Measurements from ENCODE around the gene TARBP1. TPM values are rescaled to one million over a fixed set of nuclear protein-coding genes. Genes with fewer than 3 reads are reported as not detected.

Gene TARBP1
- total and polyA plus RNA-seq, 3 experiments from 2014 or later = 15.0 to 36.4 (median 34.8) TPM

DNA sequence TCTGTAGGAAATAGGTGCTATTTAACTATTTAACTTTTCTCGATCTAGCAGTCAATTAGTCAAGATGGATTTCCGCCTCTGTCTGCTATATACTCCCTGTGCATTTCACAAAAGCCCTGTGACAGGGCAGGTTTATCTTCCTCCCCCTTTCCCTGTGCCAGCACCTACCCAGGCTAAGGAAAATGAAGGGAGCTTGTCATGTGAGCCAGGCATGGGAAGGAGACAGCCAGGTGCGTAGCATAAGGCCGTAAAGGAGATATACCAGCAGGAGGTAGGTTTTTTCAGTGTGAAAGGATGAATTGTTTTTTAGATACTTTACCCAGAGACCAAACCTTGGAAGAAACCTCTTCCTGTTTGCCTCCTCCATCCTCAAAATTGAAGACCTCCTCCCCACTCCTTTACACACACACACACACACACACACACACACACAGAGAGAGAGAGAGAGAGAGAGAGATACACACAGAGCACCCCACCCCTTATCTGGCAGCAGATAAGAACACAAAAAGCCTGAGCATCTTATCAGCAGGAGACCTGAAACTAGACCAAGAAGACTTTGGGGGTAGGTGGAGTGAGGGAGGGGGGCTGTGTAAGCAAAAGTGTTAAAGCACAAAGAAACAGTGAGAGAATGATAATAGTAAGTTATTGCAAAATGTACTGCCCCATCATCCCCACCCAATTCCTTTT, 12.0 kb upstream of the TARBP1 start:
- Histone ChIP-seq H3K4me1 (ENCODE audit: insufficient read depth, low read length) (peaks cover 8% of the 10 kb centered on the region), H3K36me3 (ENCODE audit: insufficient read depth, low read length) (no peaks in the 10 kb centered on the region), H3K4me3 (ENCODE audit: low read length) (no peak overlapping the region), H3K9me3 (ENCODE audit: low read length) (no peaks in the 10 kb centered on the region), H3K27me3 (ENCODE audit: insufficient read depth, low read length, poor library complexity, severe bottlenecking) (no peaks in the 10 kb centered on the region), H3K27ac (ENCODE audit: low read depth, low read length) (no peak overlapping the region)
- Mint-ChIP-seq H3K9me3 (no peaks in the 10 kb centered on the region), H3K36me3 (no peaks in the 10 kb centered on the region), H3K27me3 (peaks cover 1 to 15% of the 10 kb centered on the region in 2 donors), H3K27ac (no peak overlapping the region), H3K4me1 (peaks cover 2 to 11% (median 5%) of the 10 kb centered on the region in 3 donors), H3K4me3 (no peak overlapping the region)
- no peak for DNase-seq
- CTCF ChIA-PET = interaction anchor here (2.2 kb wide), 1 partner anchor 9 kb away, joined by 10 read pairs; no protein-coding TSS in a partner anchor
- POLR2A ChIA-PET = interaction anchor here (0.8 kb wide), 1 partner anchor 266 kb away, joined by 3 read pairs; no protein-coding TSS in a partner anchor

DNA sequence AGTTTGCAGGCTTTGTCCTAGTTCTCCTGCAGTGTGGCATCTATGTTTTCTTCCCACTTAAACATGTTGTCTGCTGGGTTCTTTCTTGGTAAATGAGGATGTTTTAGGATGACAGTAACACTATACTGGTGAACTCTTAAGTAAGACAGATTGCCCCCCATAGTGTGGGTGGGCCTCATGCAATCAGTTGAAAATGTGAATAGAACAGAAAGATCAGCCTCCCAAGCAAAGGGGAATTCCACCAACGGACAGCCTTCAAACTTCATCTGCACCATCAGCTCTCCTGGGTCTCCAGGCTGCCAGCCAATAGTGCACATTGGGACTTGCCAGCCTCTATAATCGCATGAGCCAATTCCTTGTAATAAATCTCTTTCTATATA, 10.7 kb upstream of the TARBP1 start:
- DNase-seq = no peak
- POLR2A ChIA-PET = no interaction called here

DNA sequence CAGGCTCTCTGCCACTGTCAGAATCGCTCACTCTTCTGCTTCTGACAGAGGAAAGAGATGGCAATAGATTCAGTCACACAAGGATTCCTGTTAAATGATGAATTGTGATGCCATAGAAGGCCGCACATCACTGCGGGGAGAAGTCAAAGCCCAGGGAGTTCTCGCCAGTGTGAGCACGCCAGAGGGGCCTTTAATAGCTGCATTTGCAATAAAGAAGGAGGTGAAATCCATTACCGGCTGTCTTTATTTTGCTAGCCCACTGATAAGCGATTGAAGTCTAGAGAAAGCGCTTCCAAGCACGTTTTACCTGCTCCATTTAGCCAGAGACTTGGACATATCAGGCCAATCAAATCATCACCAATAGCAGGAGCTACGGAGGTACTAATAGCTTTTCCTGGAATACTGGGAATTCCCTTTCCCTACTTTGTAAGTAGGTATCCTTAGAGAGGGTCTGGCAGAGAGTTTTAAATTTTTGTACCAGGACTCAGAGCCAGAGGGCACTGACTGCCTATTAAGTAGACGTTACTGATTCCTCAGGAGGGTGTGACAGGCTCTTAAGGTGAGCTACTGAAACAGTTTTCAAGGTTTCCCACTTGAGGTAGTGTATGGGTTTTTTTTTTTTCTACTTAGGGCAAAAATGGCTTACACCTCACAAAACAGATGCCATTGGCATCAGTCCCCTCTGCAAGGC, 10.2 kb upstream of the TARBP1 start:
- no peak for DNase-seq
- Histone ChIP-seq H3K9me3 (ENCODE audit: low read length) (no peaks in the 10 kb centered on the region), H3K4me1 (ENCODE audit: insufficient read depth, low read length) (peaks cover 8% of the 10 kb centered on the region), H3K36me3 (ENCODE audit: insufficient read depth, low read length) (no peaks in the 10 kb centered on the region), H3K4me3 (ENCODE audit: low read length) (no peak overlapping the region), H3K27me3 (ENCODE audit: insufficient read depth, low read length, poor library complexity, severe bottlenecking) (no peaks in the 10 kb centered on the region), H3K27ac (ENCODE audit: low read depth, low read length) (no peak overlapping the region)
- CTCF ChIA-PET = interaction anchor here (1.0 to 2.2 kb wide), 2 partner anchors 10 to 11 kb away, joined by 3 to 10 read pairs; partner anchors contain the start of gene TARBP1
- Mint-ChIP-seq H3K9me3 (no peaks in the 10 kb centered on the region), H3K27me3 (peaks cover 2 to 22% of the 10 kb centered on the region in 2 donors), H3K4me3 (no peak overlapping the region), H3K36me3 (no peaks in the 10 kb centered on the region), H3K4me1 (peaks cover 2 to 5% (median 5%) of the 10 kb centered on the region in 3 donors), H3K27ac (no peak overlapping the region)
- POLR2A ChIA-PET = no interaction called here

More for the DNA sequence above, 10.7 kb upstream of the TARBP1 start:
- Histone ChIP-seq H3K36me3 (ENCODE audit: insufficient read depth, low read length) (no peaks in the 10 kb centered on the region), H3K27me3 (ENCODE audit: insufficient read depth, low read length, poor library complexity, severe bottlenecking) (no peaks in the 10 kb centered on the region), H3K27ac (ENCODE audit: low read depth, low read length) (no peak overlapping the region), H3K4me1 (ENCODE audit: insufficient read depth, low read length) (peaks cover 8% of the 10 kb centered on the region), H3K4me3 (ENCODE audit: low read length) (no peak overlapping the region), H3K9me3 (ENCODE audit: low read length) (no peaks in the 10 kb centered on the region)
- H3K4me3 Mint-ChIP-seq = no peak overlapping the region
- CTCF ChIA-PET = interaction anchor here (1.0 to 2.2 kb wide), 2 partner anchors 10 to 11 kb away, joined by 3 to 10 read pairs; partner anchors contain the start of gene TARBP1
- no peaks in the 10 kb centered on the region for H3K36me3 Mint-ChIP-seq
- H3K4me1 Mint-ChIP-seq = peaks cover 2 to 5% (median 5%) of the 10 kb centered on the region in 3 donors
- H3K27ac Mint-ChIP-seq = no peak overlapping the region
- peaks cover 2 to 19% of the 10 kb centered on the region in 2 donors for H3K27me3 Mint-ChIP-seq
- no peaks in the 10 kb centered on the region for H3K9me3 Mint-ChIP-seq

DNA sequence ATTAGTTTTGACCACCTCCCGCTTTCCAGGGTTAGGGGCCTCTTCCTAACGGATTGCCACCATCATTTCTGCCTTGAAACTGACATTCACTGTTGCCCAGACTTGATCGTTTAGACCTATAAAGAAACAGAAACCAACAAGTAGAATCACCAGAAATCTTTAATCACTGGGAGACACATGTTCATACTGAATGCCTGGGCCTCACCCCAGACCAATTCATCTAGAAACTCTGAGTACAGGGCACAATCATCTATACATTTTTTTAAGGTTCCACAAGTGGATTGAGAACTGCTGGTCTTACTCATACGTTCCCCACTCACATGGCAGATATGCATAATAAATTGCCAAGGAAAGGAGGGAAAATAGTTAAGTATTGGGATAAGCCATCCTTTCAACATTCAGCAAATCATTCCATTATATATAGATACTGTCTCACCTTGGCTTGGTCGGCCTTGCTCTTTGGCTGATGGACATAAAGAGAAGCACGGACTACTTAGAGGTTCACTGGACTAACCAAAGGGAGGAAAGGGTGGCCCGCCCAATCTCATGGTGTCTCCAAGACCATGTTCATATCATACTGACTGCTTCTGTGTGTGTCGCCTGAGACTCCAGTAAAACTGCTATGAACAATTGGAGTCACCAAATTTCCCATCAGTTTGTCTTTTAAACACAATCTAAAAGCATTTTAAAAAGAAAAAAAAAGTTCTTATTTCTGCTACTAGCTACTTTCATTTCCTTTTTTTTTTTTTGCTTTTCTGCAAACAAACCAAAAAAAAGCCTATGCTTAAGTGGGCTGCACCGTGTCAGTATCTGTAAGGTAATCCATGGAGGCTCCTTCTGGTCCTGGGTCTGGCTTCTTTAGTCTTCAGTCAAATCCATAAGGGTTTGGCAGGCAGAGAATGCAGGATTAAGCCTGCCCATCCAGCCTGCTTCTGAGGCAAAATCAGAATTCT, 9.4 kb upstream of the TARBP1 start:
- no peaks in the 10 kb centered on the region for H3K9me3 Mint-ChIP-seq
- DNase-seq = no peak
- H3K27me3 Mint-ChIP-seq = peaks cover 2 to 21% of the 10 kb centered on the region in 2 donors
- CTCF ChIA-PET = interaction anchor here (2.2 kb wide), 1 partner anchor 12 kb away, joined by 10 read pairs; no protein-coding TSS in a partner anchor
- POLR2A ChIA-PET = no interaction called here
- peaks cover 2 to 5% (median 5%) of the 10 kb centered on the region in 3 donors for H3K4me1 Mint-ChIP-seq
- H3K36me3 ChIP-seq (ENCODE audit: insufficient read depth, low read length) = no peaks in the 10 kb centered on the region
- no peak overlapping the region for H3K27ac ChIP-seq (ENCODE audit: low read depth, low read length)
- peaks cover 8% of the 10 kb centered on the region for H3K4me1 ChIP-seq (ENCODE audit: insufficient read depth, low read length)
- H3K4me3 Mint-ChIP-seq = no peak overlapping the region
- no peak overlapping the region for H3K27ac Mint-ChIP-seq
- no peaks in the 10 kb centered on the region for H3K9me3 ChIP-seq (ENCODE audit: low read length)
- no peak overlapping the region for H3K4me3 ChIP-seq (ENCODE audit: low read length)
- H3K36me3 Mint-ChIP-seq = no peaks in the 10 kb centered on the region
- H3K27me3 ChIP-seq (ENCODE audit: insufficient read depth, low read length, poor library complexity, severe bottlenecking) = no peaks in the 10 kb centered on the region

DNA sequence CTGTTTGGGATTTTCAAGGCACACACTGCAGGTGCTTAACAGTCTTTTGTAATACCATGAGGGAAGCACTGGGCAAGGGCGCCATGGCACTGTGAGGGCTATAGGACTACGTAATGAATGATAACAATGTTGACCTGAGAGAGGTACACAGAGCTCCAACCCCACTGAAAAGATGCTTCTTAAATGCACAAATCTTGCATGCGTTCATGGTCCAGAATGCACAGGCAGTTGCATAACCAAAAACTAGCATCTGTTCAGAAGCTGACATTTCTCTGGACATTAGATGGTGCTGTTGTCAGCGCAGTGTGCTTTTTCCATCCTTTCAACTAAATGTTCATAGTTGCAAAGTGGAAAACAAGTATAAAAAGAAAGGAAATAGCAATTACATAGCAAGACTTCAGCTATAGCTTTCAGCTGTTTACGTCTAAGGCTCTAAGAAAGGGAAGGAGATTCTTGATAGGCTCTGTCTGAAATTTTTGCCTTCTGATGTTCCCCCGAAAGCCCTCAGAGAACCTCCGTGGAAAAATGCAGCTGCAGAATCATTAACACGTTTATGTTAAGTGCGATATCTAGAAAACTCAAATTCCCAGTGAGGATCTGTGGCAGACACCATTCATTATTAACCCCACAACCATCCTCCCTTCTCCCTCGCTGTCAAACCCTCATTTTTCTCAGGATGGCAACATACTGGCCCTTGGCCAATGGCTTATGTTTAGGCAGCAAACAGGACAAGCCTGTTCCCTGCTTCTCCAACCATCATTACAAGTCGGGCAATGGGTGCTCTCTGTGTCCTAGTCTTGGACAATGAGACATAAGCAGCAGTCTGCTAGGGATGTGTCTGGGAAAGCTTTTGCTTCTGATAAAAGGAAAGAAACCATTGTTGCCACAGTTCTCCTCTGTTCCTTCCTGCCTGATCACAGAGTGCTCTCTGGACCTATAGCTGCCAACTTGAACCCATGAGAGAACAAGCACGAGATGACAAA, 8.2 kb upstream of the TARBP1 start:
- Mint-ChIP-seq H3K9me3 (no peaks in the 10 kb centered on the region), H3K27ac (no peak overlapping the region), H3K36me3 (no peaks in the 10 kb centered on the region), H3K27me3 (peaks cover 2 to 32% of the 10 kb centered on the region in 2 donors), H3K4me3 (no peak overlapping the region), H3K4me1 (peaks cover 2 to 5% (median 5%) of the 10 kb centered on the region in 3 donors)
- Histone ChIP-seq H3K27me3 (ENCODE audit: insufficient read depth, low read length, poor library complexity, severe bottlenecking) (no peaks in the 10 kb centered on the region), H3K27ac (ENCODE audit: low read depth, low read length) (no peak overlapping the region), H3K9me3 (ENCODE audit: low read length) (no peaks in the 10 kb centered on the region), H3K4me3 (ENCODE audit: low read length) (no peak overlapping the region), H3K36me3 (ENCODE audit: insufficient read depth, low read length) (no peaks in the 10 kb centered on the region), H3K4me1 (ENCODE audit: insufficient read depth, low read length) (peaks cover 8% of the 10 kb centered on the region)
- no peak for DNase-seq
- ChIA-PET CTCF (interaction anchor here (1.0 to 2.0 kb wide), 2 partner anchors 9 to 12 kb away, joined by 5 read pairs; partner anchors contain the start of gene TARBP1), POLR2A (no interaction called here)

DNA sequence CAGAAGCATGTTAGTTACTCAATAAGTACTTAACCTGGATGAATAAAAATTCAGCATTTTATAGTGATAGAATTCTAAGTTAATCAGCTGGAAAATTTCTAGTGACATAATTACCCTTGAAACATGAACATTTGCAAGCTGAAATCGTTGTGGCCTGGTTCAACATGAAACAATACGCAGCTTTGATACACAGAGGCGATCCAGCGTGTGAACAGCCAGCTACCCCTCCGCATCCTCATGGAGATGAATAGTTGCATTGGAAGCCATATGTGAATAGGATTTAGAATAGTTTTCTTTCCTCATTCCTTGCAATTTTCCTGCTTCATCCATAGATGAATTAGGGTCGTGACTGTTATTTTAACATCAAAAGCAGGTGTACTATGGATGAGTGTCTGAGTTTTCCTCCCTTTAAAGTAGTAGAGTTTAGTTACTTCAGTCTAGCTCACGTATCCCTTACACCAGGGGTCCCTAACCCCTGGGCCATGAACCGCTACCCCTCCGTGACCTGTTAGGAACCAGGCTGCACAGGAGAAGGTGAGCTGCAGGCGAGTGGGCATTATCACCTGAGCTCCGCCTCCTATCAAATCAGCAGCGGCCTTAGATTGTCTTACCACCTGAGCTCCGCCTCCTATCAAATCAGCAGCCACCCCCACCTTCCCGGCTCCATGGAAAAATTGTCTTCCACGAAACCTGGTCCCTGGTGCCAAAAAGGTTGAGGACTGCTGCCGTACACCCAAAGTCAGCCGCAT, 6.2 kb upstream of the TARBP1 start:
- ChIA-PET CTCF (interaction anchor here (2.0 kb wide), 1 partner anchor 7 kb away, joined by 5 read pairs; the partner anchor contains the start of gene TARBP1), POLR2A (interaction anchor here (0.7 kb wide), 1 partner anchor 1309 kb away, joined by 3 read pairs; no protein-coding TSS in a partner anchor)
- Mint-ChIP-seq H3K4me3 (no peak overlapping the region), H3K36me3 (no peaks in the 10 kb centered on the region), H3K27ac (no peak overlapping the region), H3K9me3 (no peaks in the 10 kb centered on the region), H3K27me3 (peaks cover 2 to 32% of the 10 kb centered on the region in 2 donors), H3K4me1 (peaks cover 0 to 5% (median 2%) of the 10 kb centered on the region in 3 donors)
- no peaks in the 10 kb centered on the region for H3K27me3 ChIP-seq (ENCODE audit: insufficient read depth, low read length, poor library complexity, severe bottlenecking)
- H3K27ac ChIP-seq (ENCODE audit: low read depth, low read length) = no peak overlapping the region
- H3K4me3 ChIP-seq (ENCODE audit: low read length) = no peak overlapping the region
- H3K4me1 ChIP-seq (ENCODE audit: insufficient read depth, low read length) = peaks cover 8% of the 10 kb centered on the region
- no peak for DNase-seq
- no peaks in the 10 kb centered on the region for H3K36me3 ChIP-seq (ENCODE audit: insufficient read depth, low read length)
- no peaks in the 10 kb centered on the region for H3K9me3 ChIP-seq (ENCODE audit: low read length)
